MCF 10A (cell line): ENCODE data around the gene CFHR5. TPM values are rescaled to one million over a fixed set of nuclear protein-coding genes. Genes with fewer than 3 reads are reported as not detected.
A peak's percentile ranks its signal among the peaks of the same experiment; 100 is the strongest.
"Not testable (repeated sequence)": the region's sequence is repeated elsewhere in the genome, so short reads cannot be mapped to it uniquely, and the experiment has no call there.

Experiments
- Bru-seq: library from RNA; stranded (reverse); fragments of 400-500 nt; gene quantifications from one replicate; lab custom pipeline; 2021; lab: Mats Ljungman, UMichigan
- BruChase-seq, 2 experiments: library from RNA; stranded (reverse); fragments of 400-500 nt; gene quantifications; one replicate each; lab custom pipeline; 2021; lab: Mats Ljungman, UMichigan
- BruUV-seq: library from RNA; stranded (reverse); fragments of 400-500 nt; replicated peaks from 2 replicates; lab custom pipeline; 2021; lab: Mats Ljungman, UMichigan
- CTCF ChIA-PET: fragments of 300-600 bp; sonication (Branson Sonifier 250); formaldehyde crosslinking; extraction: SDS; loops from one replicate; lab custom pipeline; 2021; ENCODE audit warnings: antibody characterized with exemption, inconsistent platforms; lab: Yijun Ruan, JAX
- POLR2A ChIA-PET: fragments of 300-600, 350-650 bp; sonication (Branson Sonifier 250); formaldehyde crosslinking; extraction: SDS; loops from one replicate; lab custom pipeline; 2020; ENCODE audit warnings: antibody characterized with exemption, inconsistent platforms; lab: Yijun Ruan, JAX
- DNase-seq: peaks from one replicate; pipeline ENCODE4 v3.0.0-alpha.2; 2018; ENCODE audit not compliant: unreplicated experiment
- H3K27ac Mint-ChIP-seq: one replicate; pipeline ENCODE4 v1.8.0; 2022; ENCODE audit warnings: mild to moderate bottlenecking, low read depth, mixed read lengths; ENCODE audit not compliant: unreplicated experiment
- H3K27me3 Mint-ChIP-seq: one replicate; pipeline ENCODE4 v1.8.0; 2022; ENCODE audit warnings: mixed read lengths; ENCODE audit not compliant: insufficient read depth, unreplicated experiment
- H3K36me3 Mint-ChIP-seq: one replicate; pipeline ENCODE4 v1.8.0; 2022; ENCODE audit warnings: mild to moderate bottlenecking, moderate library complexity, mixed read lengths; ENCODE audit not compliant: insufficient read depth, unreplicated experiment
- H3K4me1 Mint-ChIP-seq: one replicate; pipeline ENCODE4 v1.8.0; 2022; ENCODE audit warnings: mixed read lengths; ENCODE audit not compliant: insufficient read depth, unreplicated experiment
- H3K4me3 Mint-ChIP-seq: one replicate; pipeline ENCODE4 v1.8.0; 2022; ENCODE audit warnings: mild to moderate bottlenecking, moderate library complexity, mixed read lengths; ENCODE audit not compliant: unreplicated experiment
- H3K9me3 Mint-ChIP-seq: one replicate; pipeline ENCODE4 v1.8.0; 2022; ENCODE audit warnings: mixed read lengths; ENCODE audit not compliant: unreplicated experiment
- CTCF ChIP-seq: fragments of 200-600 bp; IDR thresholded peaks from one replicate; pipeline ENCODE4 v1.8.0; 2022; ENCODE audit warnings: antibody characterized with exemption, mild to moderate bottlenecking; ENCODE audit not compliant: unreplicated experiment
- intact Hi-C: fragments of 100-400 bp; cut with micrococcal nuclease; formaldehyde crosslinking; loops from 2 replicates; pipeline ENCODE4 v1.14.1; 2022
- long read RNA-seq: library from polyadenylated mRNA; stranded (forward); transcript quantifications from one replicate; pipeline ENCODE4 v2.0.0, GENCODE V29; 2022
- total RNA-seq: library from RNA; stranded (reverse); gene quantifications from 2 replicates; pipeline ENCODE4 v1.2.3, GENCODE V29; 2022

Gene CFHR5
- total RNA-seq (not detected in 2 replicates), Bru-seq, nascent RNA (not detected), BruChase-seq, experiment 1, labeled RNA remaining after a 6-hour chase (percentile 3 among the genes with signal in this experiment), BruChase-seq, experiment 2, labeled RNA remaining after a 2-hour chase (not detected)
- long read RNA-seq: 0 reads

GRCh38 chr1:196977278-196977677 lies at the start of gene CFHR5:
TSS of gene CFHR5 (plus strand) at chr1:196977556. CDS start at chr1:196977665, 109 bp downstream.
- TF ChIP-seq CTCF: no peak
- intact Hi-C loops: no loop called here
- H3K36me3 Mint-ChIP-seq: no peaks in the 10 kb centered on the region
- H3K27me3 Mint-ChIP-seq: no peaks in the 10 kb centered on the region
- no peak for DNase-seq
- no TSS peak for BruUV-seq
- H3K4me3 Mint-ChIP-seq: no peak within 1 kb of the TSS
- H3K9me3 Mint-ChIP-seq: no peaks in the 10 kb centered on the region
- POLR2A ChIA-PET: no interaction called here
- H3K27ac Mint-ChIP-seq: no peak within 1 kb of the TSS
- CTCF ChIA-PET: no interaction called here
- no peaks in the 10 kb centered on the region for H3K4me1 Mint-ChIP-seq

GRCh38 chr1:196932853-196933252 lies 44.5 kb upstream of the CFHR5 start:
- H3K27ac Mint-ChIP-seq, POLR2A ChIA-PET, BruUV-seq, DNase-seq, intact Hi-C loops, H3K9me3 Mint-ChIP-seq, H3K36me3 Mint-ChIP-seq, H3K27me3 Mint-ChIP-seq, H3K4me3 Mint-ChIP-seq, H3K4me1 Mint-ChIP-seq, CTCF ChIA-PET: not testable (repeated sequence)

GRCh38 chr1:196933531-196934189 lies 43.7 kb upstream of the CFHR5 start:
- POLR2A ChIA-PET: no interaction called here
- TF ChIP-seq CTCF: no peak
- no peaks in the 10 kb centered on the region for H3K36me3 Mint-ChIP-seq
- BruUV-seq: no TSS peak
- CTCF ChIA-PET: interaction anchor here (0.6 kb wide), 3 partner anchors 16 to 950 kb away, joined by 3 to 5 read pairs (median 4); no protein-coding TSS in a partner anchor
- H3K4me3 Mint-ChIP-seq: no peak overlapping the region
- no peaks in the 10 kb centered on the region for H3K9me3 Mint-ChIP-seq
- H3K4me1 Mint-ChIP-seq: no peaks in the 10 kb centered on the region
- H3K27ac Mint-ChIP-seq: no peak overlapping the region
- DNase-seq: no peak
- H3K27me3 Mint-ChIP-seq: no peaks in the 10 kb centered on the region
- intact Hi-C loops: no loop called here

- CTCF ChIA-PET: interaction anchor here (0.6 to 1.0 kb wide), 2 partner anchors 21 to 238 kb away, joined by 3 to 4 read pairs; no protein-coding TSS in a partner anchor
- POLR2A ChIA-PET, BruUV-seq, H3K4me3 Mint-ChIP-seq, H3K27ac Mint-ChIP-seq, DNase-seq, H3K36me3 Mint-ChIP-seq, intact Hi-C loops, H3K4me1 Mint-ChIP-seq, H3K9me3 Mint-ChIP-seq, H3K27me3 Mint-ChIP-seq: not testable (repeated sequence)
These were observed 35.9 kb upstream of the CFHR5 start for GRCh38 chr1:196941474-196941873.

GRCh38 chr1:196943568-196943967 lies 33.8 kb upstream of the CFHR5 start, which contains the start of gene CFHR2:
TSS of gene CFHR2 (plus strand) at chr1:196943738. CDS start at chr1:196943881, 143 bp downstream.
- CTCF ChIA-PET, H3K4me1 Mint-ChIP-seq, H3K27ac Mint-ChIP-seq, POLR2A ChIA-PET, H3K27me3 Mint-ChIP-seq, BruUV-seq, H3K9me3 Mint-ChIP-seq, intact Hi-C loops, DNase-seq, H3K36me3 Mint-ChIP-seq, H3K4me3 Mint-ChIP-seq: not testable (repeated sequence)
